Peyer's patch (tissue), 4 donors: ENCODE measurements around the gene AKIRIN2.

Source experiments
- CTCF ChIP-seq, 6 experiments: fragments of 450-650 bp in 4 of 6; fragments of 200-600 bp in 2 of 6; sonication (generic) in 1 of 6; IDR thresholded peaks; one replicate each; pipeline ENCODE4 v1.5.1; 2017 to 2019; ENCODE audit warnings: antibody characterized with exemption in 6 of 6, mild to moderate bottlenecking in 3 of 6, moderate library complexity in 1 of 6
- POLR2A ChIP-seq, 2 donors: fragments of 450-650 bp; IDR thresholded peaks; one replicate each; pipeline ENCODE4 v1.5.1; 2017; ENCODE audit warnings: antibody characterized with exemption in 2 of 2, mild to moderate bottlenecking in 2 of 2, moderate library complexity in 2 of 2

GRCh38 chr6:87682310-87682709 lies 19.7 kb downstream of the AKIRIN2 start:
- TF ChIP-seq CTCF (IDR thresholded peaks at IDR 0.05), result no peak
- TF ChIP-seq POLR2A (IDR thresholded peaks at IDR 0.05), result no peak
